Kidney epithelial cell (primary cell): Measurements from ENCODE around the gene MYO7B. TPM values are rescaled to one million over a fixed set of nuclear protein-coding genes. Genes with fewer than 3 reads are reported as not detected.

Experiments used
- DNase-seq: peaks from one replicate; pipeline ENCODE4 v3.0.0-alpha.2; 2010; ENCODE audit warnings: low read depth
- H3K27me3 ChIP-seq: 2 replicates; pipeline ENCODE4 v1.6.0; 2011; ENCODE audit warnings: low read length; ENCODE audit not compliant: control insufficient read depth, insufficient read depth
- H3K36me3 ChIP-seq: 2 replicates; pipeline ENCODE4 v1.5.1; 2011; ENCODE audit warnings: low read length; ENCODE audit not compliant: control insufficient read depth, insufficient read depth
- H3K4me3 ChIP-seq: 2 replicates; pipeline ENCODE4 v1.5.1; 2011; ENCODE audit warnings: low read depth, mild to moderate bottlenecking, control low read depth, low read length
- total RNA-seq: library from RNA; depleted of rRNA; stranded (reverse); fragments of >200 nt; gene quantifications from 2 replicates; pipeline ENCODE4 v1.2.3, GENCODE V29; 2015
- TF ChIP-seq, protein P1 (sequence below): IDR thresholded peaks from 2 replicates; pipeline ENCODE4 v1.5.1; 2011; ENCODE audit warnings: mild to moderate bottlenecking, moderate library complexity, low read length, control low read depth, inconsistent platforms; ENCODE audit not compliant: insufficient read depth, poor library complexity, severe bottlenecking

MYO7B gene
- total RNA-seq, 1 donor from 2014 or later, result 0.50 TPM

DNA sequence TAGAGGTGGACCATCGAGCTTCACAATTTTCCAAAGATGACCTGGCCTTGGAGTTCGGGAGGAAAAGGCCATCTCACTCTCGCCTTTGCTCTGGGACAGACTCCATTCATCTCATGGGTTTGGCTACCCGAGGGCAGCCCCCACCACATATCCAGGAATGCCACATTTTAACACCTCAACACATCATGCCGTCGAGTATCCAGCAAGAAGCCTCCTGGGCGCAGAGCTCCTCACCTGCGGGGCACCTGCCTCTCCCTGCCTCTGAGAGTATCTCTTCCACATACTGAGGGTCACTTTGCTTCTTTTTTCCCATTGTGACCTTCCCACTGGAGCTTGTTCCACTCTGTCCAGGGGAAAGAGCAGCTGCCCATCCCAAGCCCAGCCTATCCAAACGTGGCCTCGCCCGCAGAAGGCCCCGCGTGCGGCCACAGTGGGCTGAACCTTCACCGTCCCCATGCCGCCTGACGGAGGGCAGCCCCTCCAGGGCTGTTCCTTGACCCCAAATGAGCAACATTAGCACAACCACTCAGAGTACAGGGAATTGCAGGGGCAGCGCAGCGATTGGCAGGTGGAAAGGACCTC lies 145.3 kb downstream of the MYO7B start:
- TF ChIP-seq, protein P1, sequence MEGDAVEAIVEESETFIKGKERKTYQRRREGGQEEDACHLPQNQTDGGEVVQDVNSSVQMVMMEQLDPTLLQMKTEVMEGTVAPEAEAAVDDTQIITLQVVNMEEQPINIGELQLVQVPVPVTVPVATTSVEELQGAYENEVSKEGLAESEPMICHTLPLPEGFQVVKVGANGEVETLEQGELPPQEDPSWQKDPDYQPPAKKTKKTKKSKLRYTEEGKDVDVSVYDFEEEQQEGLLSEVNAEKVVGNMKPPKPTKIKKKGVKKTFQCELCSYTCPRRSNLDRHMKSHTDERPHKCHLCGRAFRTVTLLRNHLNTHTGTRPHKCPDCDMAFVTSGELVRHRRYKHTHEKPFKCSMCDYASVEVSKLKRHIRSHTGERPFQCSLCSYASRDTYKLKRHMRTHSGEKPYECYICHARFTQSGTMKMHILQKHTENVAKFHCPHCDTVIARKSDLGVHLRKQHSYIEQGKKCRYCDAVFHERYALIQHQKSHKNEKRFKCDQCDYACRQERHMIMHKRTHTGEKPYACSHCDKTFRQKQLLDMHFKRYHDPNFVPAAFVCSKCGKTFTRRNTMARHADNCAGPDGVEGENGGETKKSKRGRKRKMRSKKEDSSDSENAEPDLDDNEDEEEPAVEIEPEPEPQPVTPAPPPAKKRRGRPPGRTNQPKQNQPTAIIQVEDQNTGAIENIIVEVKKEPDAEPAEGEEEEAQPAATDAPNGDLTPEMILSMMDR, result no peak
- Histone ChIP-seq H3K36me3 (no peaks in the 10 kb centered on the region), H3K27me3 (peaks cover 26% of the 10 kb centered on the region), H3K4me3 (no peak overlapping the region)
- DNase-seq, result no peak

GRCh38 chr2:127681288-127681804 lies 145.9 kb downstream of the MYO7B start:
- no peaks in the 10 kb centered on the region for H3K36me3 ChIP-seq
- peaks cover 26% of the 10 kb centered on the region for H3K27me3 ChIP-seq
- DNase-seq, result no peak
- TF ChIP-seq, protein P1, result no peak
- no peak overlapping the region for H3K4me3 ChIP-seq

- H3K27me3 ChIP-seq, result peaks cover 20% of the 10 kb centered on the region
- no peak for DNase-seq
- H3K36me3 ChIP-seq, result no peaks in the 10 kb centered on the region
- H3K4me3 ChIP-seq, result no peak overlapping the region
- TF ChIP-seq, protein P1, result no peak
These were observed 146.7 kb downstream of the MYO7B start for GRCh38 chr2:127681976-127682857.

DNA sequence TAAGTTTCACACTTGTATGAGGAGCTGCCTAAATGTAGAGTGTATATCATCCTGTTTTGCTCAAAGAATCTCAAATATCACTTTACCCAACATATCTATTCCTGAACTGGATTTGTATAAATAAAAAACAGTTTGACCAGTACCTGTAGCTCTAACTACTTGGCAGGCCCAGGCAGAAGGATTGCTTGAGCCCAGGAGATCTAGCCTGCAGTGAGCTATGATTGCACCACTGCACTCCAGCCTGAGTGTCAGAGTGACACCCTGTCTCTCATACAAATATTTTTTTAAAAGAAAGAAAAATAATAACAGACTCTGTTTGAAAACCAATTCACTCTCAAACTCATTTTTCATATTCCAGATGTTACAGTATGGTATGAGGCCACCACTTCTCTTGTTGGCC lies 147.6 kb downstream of the MYO7B start:
- DNase-seq, result no peak
- H3K36me3 ChIP-seq, result no peaks in the 10 kb centered on the region

DNA sequence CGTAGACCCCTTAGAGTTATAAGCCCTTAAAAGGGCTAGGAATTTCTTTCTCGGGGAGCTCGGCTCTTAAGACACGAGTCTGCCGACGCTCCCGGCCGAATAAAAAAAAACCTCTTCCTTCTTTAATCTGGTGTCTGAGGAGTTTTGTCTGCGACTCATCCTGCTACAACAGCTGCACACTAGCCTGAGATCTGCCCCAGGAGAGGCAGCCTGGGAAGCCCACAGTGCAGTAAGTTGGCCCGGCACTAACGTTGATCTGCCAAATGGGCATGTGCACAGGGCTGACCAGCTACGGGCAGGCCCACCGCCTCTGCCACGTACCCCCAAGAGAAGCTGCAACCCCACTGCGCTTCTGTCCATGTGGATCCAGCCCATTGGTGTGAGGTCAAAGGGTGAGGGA lies 148.3 kb downstream of the MYO7B start:
- Histone ChIP-seq H3K4me3 (no peak overlapping the region), H3K27me3 (peaks cover 11% of the 10 kb centered on the region), H3K36me3 (no peaks in the 10 kb centered on the region)
- TF ChIP-seq, protein P1, result no peak
- no peak for DNase-seq

More for the DNA sequence above, 147.6 kb downstream of the MYO7B start:
- TF ChIP-seq, protein P1, result no peak
- H3K27me3 ChIP-seq, result peaks cover 16% of the 10 kb centered on the region
- no peak overlapping the region for H3K4me3 ChIP-seq
